GM06990 (cell line): Measurements from ENCODE around the gene ZCCHC2.

Experiments
- DNase-seq: peaks from one replicate; pipeline ENCODE4 v3.0.0-alpha.2; 2011; ENCODE audit not compliant: insufficient read length; ENCODE audit errors: extremely low read depth
- H3K27me3 ChIP-seq: replicated peaks from 2 replicates; pipeline ENCODE4 v1.6.0; 2011; ENCODE audit warnings: low read length; ENCODE audit not compliant: control insufficient read depth, insufficient read depth
- H3K36me3 ChIP-seq: 2 replicates; pipeline ENCODE4 v1.5.1; 2011; ENCODE audit warnings: low read length; ENCODE audit not compliant: control insufficient read depth, insufficient read depth
- H3K4me3 ChIP-seq: replicated peaks from 2 replicates; pipeline ENCODE4 v1.5.1; 2011; ENCODE audit warnings: low read depth, mild to moderate bottlenecking, control low read depth, low read length
- TF ChIP-seq, protein P1 (sequence below): IDR thresholded peaks from 2 replicates; pipeline ENCODE4 v1.5.1; 2011; ENCODE audit warnings: low read length, control low read depth, mild to moderate bottlenecking, inconsistent platforms; ENCODE audit not compliant: insufficient read depth, poor library complexity, severe bottlenecking

The ZCCHC2 gene

DNA sequence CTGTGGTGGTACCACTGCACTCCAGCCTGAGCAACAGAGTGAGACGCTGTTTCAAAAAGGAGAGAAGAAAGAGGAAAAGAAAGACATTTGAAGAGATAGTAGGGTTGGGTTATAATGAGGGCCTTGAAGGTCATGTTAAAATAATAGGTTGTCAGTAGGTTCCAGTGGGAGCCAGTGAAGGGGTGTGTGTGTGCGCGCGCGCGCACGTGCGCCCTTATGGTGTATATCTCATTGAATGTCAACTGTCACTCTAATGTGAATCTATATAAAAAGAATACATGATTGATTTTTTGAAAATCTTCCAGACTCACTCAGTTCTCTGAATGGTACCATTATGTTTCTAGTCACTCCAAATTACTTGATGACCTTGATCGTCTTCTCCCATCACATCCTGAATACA, 9.1 kb downstream of the ZCCHC2 start:
- Histone ChIP-seq H3K36me3 (no peaks in the 10 kb centered on the region), H3K4me3 (no peak overlapping the region), H3K27me3 (no peaks in the 10 kb centered on the region)
- no peak for DNase-seq
- TF ChIP-seq, protein P1, sequence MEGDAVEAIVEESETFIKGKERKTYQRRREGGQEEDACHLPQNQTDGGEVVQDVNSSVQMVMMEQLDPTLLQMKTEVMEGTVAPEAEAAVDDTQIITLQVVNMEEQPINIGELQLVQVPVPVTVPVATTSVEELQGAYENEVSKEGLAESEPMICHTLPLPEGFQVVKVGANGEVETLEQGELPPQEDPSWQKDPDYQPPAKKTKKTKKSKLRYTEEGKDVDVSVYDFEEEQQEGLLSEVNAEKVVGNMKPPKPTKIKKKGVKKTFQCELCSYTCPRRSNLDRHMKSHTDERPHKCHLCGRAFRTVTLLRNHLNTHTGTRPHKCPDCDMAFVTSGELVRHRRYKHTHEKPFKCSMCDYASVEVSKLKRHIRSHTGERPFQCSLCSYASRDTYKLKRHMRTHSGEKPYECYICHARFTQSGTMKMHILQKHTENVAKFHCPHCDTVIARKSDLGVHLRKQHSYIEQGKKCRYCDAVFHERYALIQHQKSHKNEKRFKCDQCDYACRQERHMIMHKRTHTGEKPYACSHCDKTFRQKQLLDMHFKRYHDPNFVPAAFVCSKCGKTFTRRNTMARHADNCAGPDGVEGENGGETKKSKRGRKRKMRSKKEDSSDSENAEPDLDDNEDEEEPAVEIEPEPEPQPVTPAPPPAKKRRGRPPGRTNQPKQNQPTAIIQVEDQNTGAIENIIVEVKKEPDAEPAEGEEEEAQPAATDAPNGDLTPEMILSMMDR = no peak

DNA sequence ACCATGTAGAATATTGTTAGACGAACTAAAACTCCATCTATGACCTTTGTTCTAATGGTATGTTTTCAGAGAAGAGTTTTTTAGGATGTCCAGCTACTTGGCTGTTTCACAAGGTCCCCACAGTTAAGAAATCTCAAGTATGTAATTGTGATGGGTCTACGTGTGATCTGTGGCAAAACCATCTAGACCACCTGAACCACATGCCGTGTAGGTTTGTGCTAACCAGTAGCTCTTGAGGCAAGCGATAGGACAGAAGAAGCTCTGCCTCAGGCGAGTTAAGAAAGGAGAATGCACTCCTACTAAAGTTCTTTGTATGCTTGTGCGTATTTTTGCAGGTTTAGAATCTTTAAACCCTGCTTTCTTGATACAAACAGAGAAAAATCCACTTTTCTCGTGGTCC, 13.2 kb downstream of the ZCCHC2 start:
- no peak for DNase-seq
- Histone ChIP-seq H3K27me3 (no peaks in the 10 kb centered on the region), H3K36me3 (no peaks in the 10 kb centered on the region), H3K4me3 (no peak overlapping the region)
- TF ChIP-seq, protein P1 = no peak

DNA sequence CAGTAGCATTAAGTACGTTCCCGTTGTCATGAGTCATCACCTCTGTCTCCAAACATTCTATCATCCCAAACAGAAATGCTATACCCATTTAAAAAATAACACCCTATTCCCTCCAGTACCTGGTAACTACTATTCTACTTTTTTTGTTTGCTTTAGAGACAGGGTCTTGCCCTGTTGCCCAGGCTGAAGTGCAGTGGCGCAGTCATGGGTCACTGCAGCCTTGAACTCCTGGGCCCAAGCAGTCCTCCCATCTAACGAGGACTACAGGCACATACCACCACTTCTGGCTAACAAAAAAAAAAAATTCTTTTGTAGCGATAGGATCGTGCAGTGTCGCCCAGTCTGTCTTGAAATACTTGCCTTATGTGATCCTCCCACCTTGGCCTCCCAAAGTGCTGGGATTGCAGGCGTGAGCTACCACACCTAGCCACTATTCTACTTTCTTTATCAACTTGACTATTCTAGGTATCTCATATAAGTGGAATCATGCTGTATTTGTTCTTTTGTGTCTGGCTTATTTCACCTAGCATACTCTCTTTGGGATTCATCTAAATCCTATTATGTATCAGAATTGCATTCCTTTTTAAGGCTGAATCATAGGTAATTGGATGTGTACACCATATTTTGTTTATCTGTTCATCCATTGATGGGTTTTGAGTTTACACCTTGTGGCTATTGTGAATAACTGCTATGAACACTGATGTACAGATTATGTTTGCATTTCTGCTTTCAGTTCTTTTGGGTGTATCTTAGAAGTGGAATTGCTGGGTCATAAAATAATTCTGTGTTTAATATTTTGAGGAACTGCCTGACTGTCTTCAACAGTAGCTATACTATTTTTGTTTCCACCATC, 14.4 kb downstream of the ZCCHC2 start:
- Histone ChIP-seq H3K27me3 (no peaks in the 10 kb centered on the region), H3K4me3 (no peak overlapping the region), H3K36me3 (no peaks in the 10 kb centered on the region)
- no peak for DNase-seq
- TF ChIP-seq, protein P1 = no peak

DNA sequence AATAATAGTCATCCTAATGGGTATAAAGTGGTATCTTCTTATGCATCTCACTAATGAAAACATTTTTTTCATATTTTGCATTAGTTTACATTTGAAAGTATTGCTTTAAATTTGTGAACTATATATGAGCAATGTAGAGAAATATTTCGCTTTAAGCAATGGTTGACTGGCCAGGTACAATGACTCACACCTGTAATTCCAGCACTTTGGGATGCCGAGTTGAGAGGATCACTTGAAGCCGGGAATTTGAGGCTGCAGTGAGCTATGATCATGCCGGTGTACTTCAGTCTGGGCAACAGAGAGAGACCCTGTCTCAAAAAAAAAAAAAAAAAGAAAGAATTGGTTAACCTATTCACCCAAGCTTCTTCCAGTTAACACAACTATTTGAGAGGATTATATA, 15.1 kb downstream of the ZCCHC2 start:
- TF ChIP-seq, protein P1 = no peak
- H3K36me3 ChIP-seq = peaks cover 2% of the 10 kb centered on the region
- no peaks in the 10 kb centered on the region for H3K27me3 ChIP-seq
- H3K4me3 ChIP-seq = no peak overlapping the region
- no peak for DNase-seq

DNA sequence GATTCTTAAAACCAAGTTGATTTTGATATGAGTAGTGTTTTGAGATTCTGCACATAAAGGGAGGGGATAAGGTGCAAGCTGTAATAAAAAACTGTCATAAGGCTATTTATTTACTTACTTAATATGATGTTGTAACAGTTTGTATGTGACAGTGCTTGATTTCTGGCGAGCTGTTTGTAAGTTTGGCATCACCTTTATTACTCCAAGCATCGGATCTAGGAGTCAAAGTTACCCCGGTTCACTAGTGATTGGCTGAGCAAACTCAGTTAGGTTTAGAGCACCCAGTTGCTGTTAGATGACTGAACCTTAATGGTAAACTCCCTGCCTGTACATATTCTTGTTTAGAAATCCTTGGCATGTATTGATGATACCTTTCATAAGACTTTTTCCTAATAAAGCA, 16.1 kb downstream of the ZCCHC2 start:
- Histone ChIP-seq H3K36me3 (peaks cover 6% of the 10 kb centered on the region), H3K27me3 (no peaks in the 10 kb centered on the region), H3K4me3 (no peak overlapping the region)
- TF ChIP-seq, protein P1 = no peak
- no peak for DNase-seq
